LHCN-M2 (cell line): ENCODE results near the gene ADARB2. TPM values are rescaled to one million over a fixed set of nuclear protein-coding genes. Genes with fewer than 3 reads are reported as not detected.

Experiments used
- DNase-seq: peaks from one replicate; pipeline ENCODE4 v3.0.0-alpha.2; 2012; ENCODE audit warnings: low read depth
- total RNA-seq: library from RNA; depleted of rRNA; stranded (reverse); fragments of >200 nt; gene quantifications from 2 replicates; pipeline ENCODE4 v1.2.3, GENCODE V29; 2014

ADARB2 gene
- total RNA-seq, 1 experiment from 2014 or later: 0.11 TPM

DNA sequence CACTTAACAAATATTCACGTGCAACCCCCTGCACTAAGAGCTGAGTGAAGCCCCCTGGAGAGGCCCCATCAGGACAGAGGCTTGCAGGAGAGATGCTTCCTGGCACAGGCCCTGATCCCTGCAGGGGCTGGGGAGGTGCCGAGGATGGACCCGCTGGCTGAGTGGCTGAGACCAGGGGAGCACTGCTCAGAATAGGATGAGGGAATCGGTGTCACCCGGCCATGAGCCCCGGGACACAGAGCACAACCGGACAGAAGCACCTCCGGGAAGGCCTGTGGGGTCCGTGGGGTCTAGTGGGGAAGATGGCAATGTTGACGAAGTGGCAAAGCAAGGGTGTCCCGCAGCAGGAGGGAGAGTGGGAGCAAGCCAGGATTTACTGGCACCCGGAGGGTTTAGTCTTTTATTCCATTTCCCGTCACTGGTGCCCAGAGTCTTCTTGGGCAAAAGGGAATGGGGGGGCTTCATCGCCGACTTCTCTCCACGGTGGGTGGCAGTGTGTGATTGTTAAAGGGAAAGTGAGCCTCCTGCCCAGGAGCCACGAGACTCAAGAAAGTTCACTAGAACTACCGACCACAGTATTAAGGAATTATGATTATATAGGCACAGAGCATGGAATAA, 140.7 kb downstream of the ADARB2 start:
- no peak for DNase-seq

DNA sequence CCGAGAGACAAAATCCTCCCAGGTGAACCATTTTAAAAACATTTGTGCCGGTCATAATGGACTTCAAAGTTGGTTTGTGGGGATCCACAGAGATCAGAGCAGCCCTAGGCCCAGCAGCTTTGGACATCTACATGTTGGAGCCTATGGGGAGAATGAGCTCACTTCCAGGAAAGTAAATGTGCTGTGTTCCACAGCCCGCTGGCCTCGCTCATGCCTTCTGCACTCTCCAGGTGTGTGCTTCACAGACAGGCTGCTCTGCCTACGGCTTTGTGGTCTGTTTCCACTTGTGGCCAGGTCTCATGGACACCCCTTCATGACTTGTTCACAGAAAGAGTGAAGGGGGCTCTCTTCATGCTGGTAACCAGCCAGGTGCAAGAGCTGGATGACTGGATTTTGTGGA, 141.6 kb downstream of the ADARB2 start:
- no peak for DNase-seq

DNA sequence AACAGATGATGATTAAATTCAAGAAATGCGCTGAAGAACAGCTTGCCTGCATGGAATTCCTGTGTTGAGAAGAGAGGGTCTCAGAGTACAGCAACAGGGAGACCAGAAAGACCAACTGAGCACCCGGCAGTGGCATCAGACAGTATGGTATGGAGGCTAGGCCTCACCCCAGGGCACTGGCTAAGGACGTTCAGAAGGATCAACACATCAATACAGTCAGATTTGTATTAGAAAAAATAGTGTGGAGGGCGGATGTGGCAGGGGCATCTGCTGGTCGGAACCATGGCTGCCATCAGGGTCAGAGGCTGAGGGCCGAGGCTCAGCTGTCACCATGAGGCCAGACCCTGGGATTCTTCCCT, 142.1 kb downstream of the ADARB2 start:
- DNase-seq: no peak

DNA sequence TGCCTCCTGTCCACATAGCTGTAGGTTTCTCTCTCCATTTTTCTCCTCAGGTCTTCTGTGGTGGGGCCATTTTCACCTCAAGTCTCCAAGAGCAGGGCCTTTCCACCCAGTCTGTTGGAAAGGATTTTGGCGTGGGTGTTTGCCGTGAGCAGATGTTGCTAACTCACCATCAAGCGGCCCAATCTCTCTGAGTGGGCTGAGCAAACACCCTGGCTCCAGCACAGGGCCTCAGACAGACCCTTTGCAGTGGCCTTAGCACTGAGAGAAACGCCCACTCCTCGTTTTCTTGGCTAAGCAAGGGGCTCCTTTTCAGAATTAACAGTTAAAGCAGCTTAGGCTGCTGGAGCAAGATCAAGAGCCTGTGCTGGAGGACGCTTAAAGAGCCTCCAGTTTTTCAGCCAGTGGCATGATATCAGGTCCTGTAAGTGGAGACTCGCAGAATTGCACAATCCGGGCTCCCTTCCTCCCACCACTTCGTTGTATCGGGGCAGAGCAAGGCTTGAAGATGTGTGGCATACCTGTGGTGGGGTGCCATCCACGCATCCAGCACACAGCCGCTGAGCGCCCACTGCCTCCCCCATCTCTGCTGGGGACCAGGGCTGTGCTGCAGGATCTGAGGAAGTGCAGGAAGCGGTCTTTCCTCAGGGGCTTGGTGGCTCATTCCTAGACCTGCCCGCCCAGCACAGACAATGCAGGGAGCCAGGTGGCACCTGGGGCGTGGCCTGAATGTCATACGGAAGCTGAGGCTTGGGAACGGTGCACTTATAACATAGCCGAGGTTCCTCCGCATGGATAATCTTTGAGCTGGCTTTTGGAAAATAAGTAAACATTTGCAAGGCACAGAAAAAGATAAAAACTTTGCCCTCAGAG, 142.7 kb downstream of the ADARB2 start:
- DNase-seq: no peak

DNA sequence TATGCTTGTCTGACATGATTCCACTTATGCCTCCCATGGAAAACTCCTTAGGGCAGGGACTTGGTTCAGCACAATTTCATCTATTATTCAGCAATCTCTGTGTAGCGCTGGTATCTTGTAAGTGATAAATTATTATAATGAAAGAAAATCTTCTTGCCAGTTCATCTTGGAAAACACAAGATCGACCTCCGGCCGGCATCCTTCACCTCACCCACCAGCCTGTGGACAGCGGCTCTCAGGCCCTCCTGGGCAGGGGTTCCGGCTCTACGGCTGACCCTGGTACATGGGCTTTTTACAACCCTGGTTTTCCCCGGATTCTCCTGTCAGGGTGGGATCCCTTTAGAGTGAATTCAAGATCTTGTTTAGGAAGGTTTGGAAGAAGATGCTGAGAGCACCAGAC, 145.6 kb downstream of the ADARB2 start:
- no peak for DNase-seq

DNA sequence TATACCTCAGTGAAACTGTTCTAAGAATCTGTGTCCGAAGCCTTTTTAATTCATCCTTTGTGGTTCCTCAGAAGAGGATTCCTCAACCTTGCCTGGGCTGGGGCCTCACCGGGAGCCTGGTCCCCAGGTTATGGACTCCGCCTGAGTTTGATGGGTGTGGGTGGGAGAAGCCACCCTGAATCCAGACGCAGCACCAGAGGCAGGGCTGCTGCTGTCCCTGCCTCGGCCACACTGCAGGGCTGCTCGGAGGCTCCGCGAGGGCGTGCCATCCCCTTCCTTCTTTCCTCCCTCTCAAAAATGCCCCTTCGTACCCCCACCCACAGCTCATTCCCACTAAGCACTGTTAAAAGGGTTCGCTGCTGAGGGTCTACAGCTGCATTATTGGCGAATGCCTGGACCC, 146.3 kb downstream of the ADARB2 start:
- DNase-seq: no peak

DNA sequence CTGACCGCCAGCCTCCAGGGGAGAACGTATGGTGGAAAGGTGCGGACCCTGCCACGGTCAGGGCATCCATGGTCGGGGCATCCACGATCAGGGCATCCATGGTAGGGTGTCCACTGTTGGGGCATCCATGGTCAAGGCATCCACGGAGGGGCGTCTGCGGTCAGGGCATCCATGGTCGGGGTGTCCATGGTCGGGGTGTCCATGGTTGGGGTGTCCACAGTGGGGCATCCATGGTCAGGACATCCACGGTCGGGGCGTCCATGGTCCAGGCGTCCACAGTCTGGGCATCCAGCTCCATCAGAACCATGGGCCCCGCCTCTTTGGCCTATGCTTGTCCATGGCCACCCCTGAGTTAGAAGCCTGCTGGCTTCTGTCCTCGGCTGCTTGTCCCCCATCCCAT, 148.1 kb downstream of the ADARB2 start:
- DNase-seq: no peak

DNA sequence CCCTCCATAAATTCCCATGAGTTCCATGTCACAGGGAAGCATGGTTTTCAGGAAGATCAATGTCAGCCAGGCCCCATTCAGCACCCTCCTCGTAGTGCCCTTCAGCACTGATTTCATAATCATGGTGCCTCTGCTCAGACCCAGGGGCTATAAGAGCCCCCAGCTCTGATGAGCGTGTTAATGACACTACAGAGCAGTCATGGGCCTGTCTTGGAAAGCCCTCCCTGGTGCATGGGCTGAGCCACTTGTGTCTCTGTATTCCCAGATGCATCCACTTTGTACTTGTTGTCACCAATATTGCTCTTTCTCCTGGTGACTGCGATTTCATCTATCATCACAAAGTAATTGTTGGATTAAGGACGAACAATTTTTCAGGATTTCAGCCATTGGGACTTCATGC, 154.6 kb downstream of the ADARB2 start:
- no peak for DNase-seq

DNA sequence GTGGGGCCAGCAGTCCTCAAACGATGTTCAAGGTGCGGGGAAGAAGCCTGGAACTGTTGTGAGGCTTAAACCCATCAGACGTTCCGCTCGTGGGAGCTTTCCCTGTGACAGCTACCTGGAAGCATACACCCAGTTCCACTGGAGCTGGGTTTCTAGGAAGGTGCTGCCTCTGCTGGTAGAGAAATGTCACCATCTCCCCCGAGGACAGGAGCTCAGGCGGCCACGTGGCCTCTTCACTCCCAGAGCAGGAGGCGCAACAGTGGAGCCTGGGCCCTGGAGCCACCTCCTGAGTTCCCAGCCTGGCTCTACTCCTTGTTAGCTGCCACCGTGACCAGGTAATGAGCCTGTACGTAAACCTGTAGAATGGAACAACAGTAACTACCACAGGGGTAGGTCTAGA, 156.1 kb downstream of the ADARB2 start:
- no peak for DNase-seq

DNA sequence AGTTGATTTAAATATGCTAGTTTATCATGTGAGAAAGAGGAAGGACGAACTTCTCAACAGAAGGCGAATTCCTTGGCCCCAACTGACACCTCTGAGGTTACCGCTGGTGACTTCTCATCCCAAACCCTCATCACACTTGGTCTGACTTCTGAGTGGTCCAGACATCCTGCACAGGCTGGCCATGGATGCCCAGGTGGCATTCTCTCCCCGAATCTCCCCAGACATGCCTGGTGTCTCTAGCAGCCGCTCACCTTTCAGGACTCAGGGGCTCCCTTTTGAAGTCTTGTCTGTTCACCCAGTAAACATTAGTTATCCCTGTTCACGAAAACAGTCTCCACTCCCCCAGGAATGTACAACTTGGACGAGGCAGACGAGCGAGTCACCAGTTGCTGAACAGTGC, 157.7 kb downstream of the ADARB2 start:
- no peak for DNase-seq

DNA sequence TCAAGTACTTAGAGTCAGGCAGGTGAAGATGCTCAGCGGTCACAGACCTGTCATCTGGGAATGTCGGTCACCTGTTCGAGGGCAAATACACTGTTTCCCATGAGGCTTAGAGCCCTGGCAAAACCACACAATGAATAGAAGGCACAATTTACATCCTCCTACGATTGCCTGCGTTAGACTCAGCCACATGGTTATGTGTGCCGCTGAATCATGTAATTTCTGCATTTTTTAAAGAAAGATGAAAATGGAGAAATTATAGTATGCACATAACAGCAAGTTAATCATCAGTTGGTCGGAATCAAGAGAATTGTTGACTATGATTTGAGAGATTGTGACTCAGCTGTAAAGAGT, 158.2 kb downstream of the ADARB2 start:
- no peak for DNase-seq

DNA sequence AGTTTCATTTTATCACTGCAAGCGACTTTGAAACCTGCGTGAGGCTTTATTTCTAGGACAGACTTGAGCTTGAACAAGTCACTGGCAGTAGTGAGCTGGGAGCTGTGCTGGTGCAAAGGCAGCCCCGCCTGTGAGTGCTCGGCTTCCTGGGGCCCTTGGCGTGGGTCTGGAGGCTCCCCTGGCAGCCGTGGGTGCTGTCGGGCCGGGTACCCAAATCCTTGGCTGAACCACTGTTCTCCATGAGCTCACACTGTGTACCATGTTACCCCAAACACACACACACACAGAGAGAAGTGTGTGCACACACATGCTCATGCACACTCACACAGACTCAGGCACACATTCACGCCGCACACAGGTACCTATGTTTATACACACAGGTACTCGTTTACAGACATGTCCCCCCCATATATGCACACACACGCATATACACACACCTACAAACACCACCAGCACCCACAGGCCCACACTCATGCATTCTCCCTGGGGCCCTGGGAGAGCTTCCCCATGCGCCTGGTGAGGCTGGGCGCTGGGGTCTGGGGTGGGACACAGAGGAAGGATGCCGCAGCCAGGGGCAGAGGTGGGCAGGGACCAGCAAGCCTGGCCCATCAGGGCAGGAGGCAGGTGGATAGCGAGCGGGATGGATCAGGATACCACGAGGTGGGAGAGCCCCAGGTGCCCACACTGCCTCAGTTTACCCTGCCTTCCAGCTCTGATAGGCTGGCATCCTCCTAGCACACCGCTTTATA, 158.8 kb downstream of the ADARB2 start:
- no peak for DNase-seq

DNA sequence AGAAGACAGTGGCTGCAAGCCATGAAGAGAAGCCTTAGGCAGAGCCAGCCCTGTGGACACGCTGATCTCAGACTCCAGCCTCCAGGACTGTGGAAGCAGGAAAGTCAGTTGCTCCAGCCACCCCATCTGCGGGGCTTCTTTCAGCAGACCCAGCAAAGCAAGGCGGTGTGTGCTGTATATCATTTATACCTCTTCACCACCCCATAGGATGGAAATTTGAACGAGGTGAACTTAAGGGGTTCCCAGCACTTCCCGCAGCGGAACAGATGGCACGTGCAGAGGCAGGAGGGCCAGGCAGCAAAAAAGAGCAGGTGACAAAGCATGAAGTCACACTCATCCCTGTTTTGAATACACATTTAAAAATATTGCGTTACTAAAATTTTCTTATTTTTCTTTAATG, 159.4 kb downstream of the ADARB2 start:
- DNase-seq: no peak

DNA sequence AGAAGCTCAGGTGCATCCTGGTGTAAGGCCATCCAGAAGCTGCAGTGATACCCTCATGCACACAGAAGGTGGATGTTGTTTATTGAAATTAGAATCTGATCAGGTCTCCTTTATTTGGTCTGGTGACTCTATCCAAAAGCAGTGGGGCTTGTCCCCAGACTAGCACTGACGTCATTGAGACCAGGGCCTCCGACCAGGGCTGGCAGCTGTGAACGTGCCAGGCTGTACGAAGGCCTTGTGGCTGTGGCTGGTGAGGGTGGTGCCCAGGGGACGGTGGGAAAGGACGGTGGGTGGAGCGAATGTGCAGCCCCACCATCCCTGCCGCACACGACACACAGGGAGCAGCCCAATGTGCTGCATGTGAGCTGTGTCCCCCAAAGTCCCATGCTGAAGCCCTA, 160.0 kb downstream of the ADARB2 start:
- DNase-seq: no peak

DNA sequence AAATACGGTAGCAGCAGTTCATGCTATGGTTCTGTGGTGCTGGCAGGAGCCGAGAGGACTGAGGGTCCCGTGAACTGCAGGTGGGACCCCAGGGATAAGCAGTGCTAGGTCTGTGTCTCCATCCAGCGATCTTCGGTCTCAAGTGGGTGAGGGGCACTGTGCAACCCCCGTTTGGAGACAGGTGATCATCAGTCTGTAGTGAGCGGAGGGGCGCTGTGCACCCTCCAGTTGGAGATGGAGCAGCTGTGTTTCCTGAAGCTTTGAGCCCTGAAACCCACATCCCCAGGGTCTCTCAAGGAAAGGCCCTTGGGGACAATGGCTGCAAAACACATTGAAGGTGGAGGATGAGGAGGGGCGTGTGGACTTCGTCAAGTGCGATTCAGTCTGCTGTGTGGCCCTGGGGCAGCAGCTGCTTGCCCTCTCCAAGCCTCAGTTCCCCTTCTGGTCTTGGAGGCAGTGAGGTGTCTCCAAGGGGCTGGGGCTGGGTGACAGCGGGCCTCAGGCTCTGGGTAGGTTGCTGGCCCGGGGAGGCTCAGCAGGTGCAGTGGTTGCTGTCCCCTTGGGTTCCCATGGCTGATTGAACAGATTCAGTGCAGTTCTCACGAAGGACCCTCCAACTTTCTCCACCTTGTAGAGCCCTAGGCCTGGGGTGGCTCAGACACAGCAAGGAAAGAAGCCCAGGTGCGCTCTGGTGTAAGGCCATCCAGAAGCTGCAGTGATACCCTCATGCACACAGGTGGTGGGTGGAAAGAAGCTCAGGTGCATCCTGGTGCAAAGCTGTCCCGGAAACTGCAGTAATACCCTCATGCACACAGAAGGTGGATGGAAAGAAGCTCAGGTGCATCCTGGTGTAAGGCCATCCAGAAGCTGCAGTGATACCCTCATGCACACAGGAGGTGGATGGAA, 160.6 kb downstream of the ADARB2 start:
- DNase-seq: no peak

DNA sequence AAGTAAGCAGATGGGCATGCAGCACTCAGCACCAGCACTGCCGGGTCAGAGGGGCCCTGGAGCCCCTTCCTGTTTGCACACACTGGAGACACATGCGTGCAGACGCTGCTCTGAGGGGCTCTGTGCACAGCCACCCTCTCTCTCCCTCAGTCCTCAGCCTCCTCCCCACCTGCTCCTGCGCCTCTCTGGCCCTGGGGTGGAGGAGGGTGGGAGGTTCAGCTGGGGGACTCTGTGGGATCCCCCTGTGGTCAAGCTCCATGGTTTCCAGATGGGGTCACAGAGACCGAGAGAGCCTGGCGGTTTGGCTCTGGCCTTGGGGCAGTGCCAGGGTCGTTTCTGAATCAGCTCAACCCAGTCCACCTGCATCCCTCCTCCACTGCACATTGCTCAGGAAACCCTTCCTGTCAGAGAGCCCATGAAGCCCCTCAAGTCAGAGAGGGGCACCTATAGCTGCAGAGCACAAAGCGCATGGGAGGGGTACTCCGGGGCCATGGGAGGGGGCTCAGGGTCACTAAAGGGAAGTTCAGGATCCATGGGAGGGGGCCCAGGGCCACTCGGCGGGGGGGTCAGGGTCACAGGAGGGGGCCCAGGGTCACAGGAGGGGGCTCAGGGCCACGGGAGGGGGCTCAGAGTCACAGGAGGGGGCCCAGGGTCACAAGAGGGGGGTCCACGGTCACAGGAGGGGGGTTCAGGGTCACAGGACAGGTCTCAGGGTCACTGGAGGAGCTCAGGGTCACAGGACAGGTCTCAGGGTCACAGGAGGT, 161.7 kb downstream of the ADARB2 start:
- DNase-seq: no peak

DNA sequence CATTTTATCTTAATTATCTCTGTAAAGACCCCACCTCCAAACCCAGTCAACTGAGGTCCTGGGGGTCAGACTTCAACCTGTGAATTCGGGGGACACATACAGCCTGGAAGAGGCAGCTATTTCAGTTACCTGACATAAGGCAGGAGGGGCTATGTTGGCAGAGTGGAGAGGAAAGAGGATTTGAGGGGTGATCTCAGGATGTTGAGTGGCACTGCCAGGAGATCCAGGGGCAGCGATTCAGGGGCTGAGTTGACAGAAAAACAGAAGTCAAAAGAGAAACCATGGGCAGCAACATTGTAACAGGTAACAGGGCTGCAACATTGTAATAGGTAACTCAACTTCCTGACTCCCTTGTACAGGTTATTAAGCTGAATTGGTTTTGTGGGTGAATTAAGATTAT, 162.6 kb downstream of the ADARB2 start:
- no peak for DNase-seq

DNA sequence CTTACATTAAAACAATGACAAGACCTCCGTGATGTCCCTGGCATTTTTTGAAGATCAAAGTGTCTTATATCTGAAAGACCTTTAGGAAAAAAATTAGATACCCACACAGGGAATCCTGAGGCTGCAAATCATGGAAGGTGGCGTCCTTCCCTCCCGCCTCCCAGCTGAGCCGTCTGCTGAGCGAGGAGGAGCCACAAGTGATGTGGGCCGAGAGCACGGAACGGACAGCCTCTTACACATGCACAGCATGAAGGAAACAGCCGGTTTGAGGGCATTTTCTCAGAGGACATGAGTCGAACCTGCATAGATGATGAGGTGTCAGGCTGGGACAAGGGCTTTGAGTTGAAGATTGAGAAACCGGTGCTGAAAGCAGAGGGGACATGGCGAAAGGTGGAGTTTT, 163.3 kb downstream of the ADARB2 start:
- no peak for DNase-seq

DNA sequence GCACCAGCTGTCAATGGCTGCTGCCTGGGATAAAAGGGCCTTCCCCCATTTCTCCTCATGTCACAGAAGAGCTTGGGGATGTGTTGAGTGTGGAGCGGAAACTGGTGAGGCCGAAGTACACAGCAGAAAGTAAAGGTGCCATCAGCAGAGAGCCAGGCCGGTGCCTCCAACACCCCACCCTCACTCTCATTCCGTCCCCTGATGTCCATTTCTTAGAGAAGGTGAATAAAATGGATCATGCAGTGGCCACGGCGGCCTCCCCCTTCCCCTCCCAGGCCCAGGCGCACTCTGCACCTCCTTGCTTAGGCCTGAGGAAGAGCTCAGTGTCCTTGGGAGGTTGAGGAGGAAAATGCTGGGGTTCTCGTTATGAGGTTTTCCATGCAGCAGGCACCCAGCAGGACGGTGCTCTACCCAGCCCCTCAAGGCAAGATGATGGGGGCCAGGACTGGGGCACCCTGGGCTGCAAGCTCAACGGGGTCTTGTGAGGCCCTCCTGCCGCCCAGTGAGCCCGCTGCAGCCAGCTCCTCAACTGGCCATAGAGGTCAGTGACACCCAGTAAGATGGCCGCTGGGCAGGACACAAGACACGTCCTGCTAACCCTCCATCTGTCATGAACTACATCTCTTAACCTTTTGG, 163.9 kb downstream of the ADARB2 start:
- no peak for DNase-seq

DNA sequence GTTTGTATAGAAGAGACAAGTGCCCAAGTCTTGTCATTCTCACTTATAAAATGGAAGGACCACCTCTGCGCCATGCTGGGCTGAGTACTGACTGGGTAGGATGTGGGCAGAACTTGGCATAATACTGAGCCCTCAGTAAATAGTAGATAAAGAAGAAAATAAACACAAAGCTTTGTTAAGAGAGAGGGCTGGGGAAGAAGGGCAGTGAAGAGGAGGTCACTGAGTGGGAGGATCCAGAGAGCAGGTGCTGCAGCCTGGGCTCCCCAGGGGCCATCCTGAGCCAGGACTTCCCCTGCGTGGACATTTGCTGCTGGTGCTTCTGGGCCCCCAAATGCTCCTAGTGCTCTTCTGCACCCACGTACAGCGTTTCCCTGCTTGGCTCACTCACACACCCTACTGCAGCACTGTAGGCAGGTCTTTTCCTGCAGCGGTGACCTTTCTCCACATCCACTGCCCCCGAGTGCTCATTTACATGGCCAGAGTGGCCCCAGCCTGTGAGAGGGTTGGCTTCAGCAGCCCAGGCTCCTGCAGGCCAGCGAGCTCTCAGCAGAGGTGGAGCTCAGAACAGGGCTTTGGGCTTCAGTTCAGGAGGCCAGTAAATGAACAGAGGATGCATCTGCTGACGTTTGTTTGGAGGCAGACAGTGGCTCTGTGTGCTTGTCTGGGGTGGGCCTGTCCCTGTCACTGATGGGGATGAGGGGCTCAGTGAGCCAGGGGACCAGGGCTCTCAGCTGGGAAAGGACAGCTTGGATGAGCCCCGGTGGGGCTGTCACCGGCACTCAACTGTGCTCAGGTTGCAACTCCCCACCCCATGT, 164.6 kb downstream of the ADARB2 start:
- DNase-seq: no peak
